Stimulated activated naive CD8-positive, alpha-beta T cell treated with anti-CD3 and anti-CD28 coated beads, Interleukin-15, amount 100 ng/mL, for 72 hours (primary cell): Measurements from ENCODE around the gene ATRN.
A peak's percentile ranks its signal among the peaks of the same experiment; 100 is the strongest.
"Not testable (repeated sequence)": the region's sequence is repeated elsewhere in the genome, so short reads cannot be mapped to it uniquely, and the experiment has no call there.

ENCODE experiments used
- ATAC-seq: fragments of 150-1000 bp; cut with Tn5 transposase; 2 replicates; pipeline ENCODE4 v1.10.0; 2021; ENCODE audit warnings: mild to moderate bottlenecking, moderate library complexity
- DNase-seq, 2 donors: peaks; one replicate each; pipeline ENCODE4 v3.0.0; 2021 to 2022
- H3K27ac Mint-ChIP-seq, 2 donors: one replicate each; pipeline ENCODE4 v1.8.0; 2022; ENCODE audit warnings: mild to moderate bottlenecking in 2 of 2, mixed read lengths in 2 of 2, moderate library complexity in 2 of 2
- H3K27me3 Mint-ChIP-seq: one replicate; pipeline ENCODE4 v1.8.0; 2022; ENCODE audit warnings: mixed read lengths
- H3K4me1 Mint-ChIP-seq: one replicate; pipeline ENCODE4 v1.8.0; 2022; ENCODE audit warnings: mild to moderate bottlenecking, mixed read lengths
- H3K4me3 Mint-ChIP-seq, 2 donors: one replicate each; pipeline ENCODE4 v1.8.0; 2022; ENCODE audit warnings: mild to moderate bottlenecking in 2 of 2, mixed read lengths in 2 of 2, moderate library complexity in 1 of 2
- H3K9me3 Mint-ChIP-seq, 2 donors: one replicate each; pipeline ENCODE4 v1.8.0; 2022; ENCODE audit warnings: mixed read lengths in 2 of 2

Gene ATRN

DNA sequence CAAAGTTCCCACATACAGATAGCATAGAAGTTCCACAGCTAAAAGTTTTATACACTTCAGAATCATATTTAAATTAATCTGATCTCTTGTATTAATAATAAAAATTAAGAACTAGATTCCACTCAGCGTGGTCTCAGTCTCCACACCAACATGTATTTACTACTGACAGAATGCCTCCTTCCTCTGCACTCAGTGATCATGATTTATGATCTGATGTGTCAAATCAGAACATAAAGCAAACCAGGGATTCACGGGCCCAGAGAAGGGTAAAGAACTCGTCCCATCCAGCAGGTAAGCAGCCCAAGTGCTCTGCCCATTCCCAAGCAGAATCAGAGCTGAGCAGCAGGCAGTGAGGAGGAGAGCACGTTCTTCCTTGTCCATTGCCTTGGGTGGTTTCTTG is 14.2 kb upstream of the ATRN start:
- no peaks in the 10 kb centered on the region for H3K4me1 Mint-ChIP-seq
- DNase-seq (no peak), ATAC-seq (no peak)
- H3K27ac Mint-ChIP-seq: no peak overlapping the region
- H3K9me3 Mint-ChIP-seq: no peaks in the 10 kb centered on the region
- no peak overlapping the region for H3K4me3 Mint-ChIP-seq
- no peaks in the 10 kb centered on the region for H3K27me3 Mint-ChIP-seq

GRCh38 chr20:3459881-3460307 is 10.9 kb upstream of the ATRN start:
- H3K4me1 Mint-ChIP-seq: no peaks in the 10 kb centered on the region
- no peak overlapping the region for H3K27ac Mint-ChIP-seq
- no peaks in the 10 kb centered on the region for H3K27me3 Mint-ChIP-seq
- ATAC-seq (no peak), DNase-seq (no peak)
- H3K4me3 Mint-ChIP-seq: no peak overlapping the region
- no peaks in the 10 kb centered on the region for H3K9me3 Mint-ChIP-seq

DNA sequence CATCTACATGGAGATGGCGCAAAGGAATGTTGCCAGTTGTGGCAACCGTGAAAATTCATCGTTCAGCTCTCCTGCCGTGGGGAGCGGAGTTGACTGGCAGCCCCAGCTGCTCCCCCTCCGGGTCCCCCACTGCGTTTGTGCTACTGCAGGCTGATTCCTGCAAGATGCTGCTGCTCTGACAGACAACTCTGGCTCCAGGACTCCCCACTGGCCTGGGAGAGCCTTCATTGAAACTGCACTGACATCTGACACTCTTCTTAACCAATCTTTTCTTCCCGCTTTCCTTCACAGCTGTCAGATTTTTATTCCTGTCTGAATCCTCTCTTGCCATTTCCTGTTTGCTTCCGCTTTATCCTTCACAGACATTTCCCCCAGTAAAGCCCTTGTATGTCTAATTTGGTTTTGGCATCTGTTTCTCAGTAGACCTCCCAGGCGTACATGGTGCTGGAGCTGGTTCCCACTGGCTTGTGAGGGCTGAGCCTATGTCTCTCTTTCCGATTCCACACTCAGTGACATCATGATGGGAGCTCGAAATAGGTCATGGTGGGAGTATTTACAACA is 9.5 kb upstream of the ATRN start:
- Mint-ChIP-seq H3K4me1 (no peaks in the 10 kb centered on the region), H3K4me3 (no peak overlapping the region), H3K9me3 (no peaks in the 10 kb centered on the region), H3K27me3 (peaks cover 13% of the 10 kb centered on the region), H3K27ac (peak overlapping the region in 1 of 2 donors; percentile 34)
- DNase-seq (no peak), ATAC-seq (no peak)

- Mint-ChIP-seq H3K9me3 (no peaks in the 10 kb centered on the region), H3K27me3 (peaks cover 18% of the 10 kb centered on the region), H3K27ac (no peak overlapping the region), H3K4me1 (no peaks in the 10 kb centered on the region), H3K4me3 (no peak overlapping the region)
- DNase-seq: no peak
- no peak for ATAC-seq
These were observed 8.7 kb upstream of the ATRN start for GRCh38 chr20:3461911-3462677.

DNA sequence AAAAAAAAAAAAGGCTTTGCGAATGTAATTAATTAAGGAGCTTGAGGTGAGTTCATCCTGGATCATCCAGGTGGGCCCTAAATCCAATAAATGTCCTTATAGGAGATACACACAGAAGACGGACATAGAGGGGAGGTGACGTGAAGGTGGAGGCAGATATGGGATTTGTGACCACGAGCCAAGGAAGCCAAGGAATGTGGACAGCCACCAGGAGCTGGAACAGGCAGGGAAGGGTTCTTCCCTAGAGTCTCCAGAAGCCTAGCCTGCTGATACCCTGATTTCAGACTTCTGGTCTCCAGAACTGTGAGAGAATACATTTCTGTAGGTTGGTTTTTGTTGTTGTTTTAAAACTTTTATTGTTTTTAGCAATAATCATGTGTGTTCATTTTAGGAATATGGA is 6.7 kb upstream of the ATRN start:
- Mint-ChIP-seq H3K4me1 (no peaks in the 10 kb centered on the region), H3K27ac (no peak overlapping the region), H3K9me3 (no peaks in the 10 kb centered on the region), H3K4me3 (no peak overlapping the region), H3K27me3 (peaks cover 18% of the 10 kb centered on the region)
- no peak for DNase-seq
- ATAC-seq: no peak

DNA sequence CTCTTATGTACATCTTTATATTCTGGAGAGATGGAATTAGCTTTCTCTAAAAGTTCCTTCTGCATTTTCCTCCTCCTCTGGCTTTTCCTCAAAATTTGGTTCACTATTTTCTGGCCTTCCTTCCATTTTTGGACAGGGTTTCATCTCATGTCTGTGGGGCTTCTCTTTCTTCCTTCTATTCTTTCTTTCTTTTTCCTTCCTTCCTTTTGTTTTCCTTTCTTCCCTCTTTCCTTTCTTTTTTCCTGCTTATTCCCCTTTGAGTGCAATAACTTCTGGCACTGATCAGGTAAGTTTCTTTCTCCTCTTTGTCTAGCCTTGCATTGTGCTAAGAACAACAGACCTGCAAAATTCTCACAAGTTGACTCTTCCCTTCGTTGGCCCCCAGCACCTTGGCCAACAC is 5.5 kb upstream of the ATRN start:
- DNase-seq (no peak), ATAC-seq (no peak)
- Mint-ChIP-seq H3K27ac (no peak overlapping the region), H3K9me3 (no peaks in the 10 kb centered on the region), H3K4me1 (no peaks in the 10 kb centered on the region), H3K27me3 (peaks cover 18% of the 10 kb centered on the region), H3K4me3 (no peak overlapping the region)

DNA sequence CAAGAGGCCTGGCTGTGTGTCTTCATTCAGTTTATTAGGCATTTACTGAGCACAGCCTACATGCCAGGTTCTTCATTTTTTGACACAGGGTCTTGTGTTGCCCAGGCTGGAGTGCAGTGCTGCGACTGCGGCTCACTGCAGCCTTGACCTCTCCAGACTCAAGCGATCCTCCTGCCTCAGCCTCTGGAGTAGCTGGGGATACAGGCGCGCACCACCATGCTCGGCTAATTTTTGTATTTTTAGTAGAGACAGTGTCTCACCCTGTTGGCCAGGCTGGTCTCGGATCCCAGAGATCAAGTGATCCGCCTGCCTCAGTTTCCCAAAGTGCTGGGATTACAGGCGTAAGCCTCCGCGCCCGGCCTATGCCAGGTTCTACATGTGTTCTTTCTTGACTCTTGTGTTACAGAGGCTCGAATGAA is 601 bp upstream of the ATRN start:
- DNase-seq (no peak), ATAC-seq (no peak)
- H3K4me1 Mint-ChIP-seq: peaks cover 30% of the 10 kb centered on the region
- H3K27ac Mint-ChIP-seq: peak overlapping the region; percentile 63 to 69
- no peaks in the 10 kb centered on the region for H3K9me3 Mint-ChIP-seq
- peaks cover 16% of the 10 kb centered on the region for H3K27me3 Mint-ChIP-seq
- H3K4me3 Mint-ChIP-seq: peak overlapping the region; percentile 93 to 95

GRCh38 chr20:3471397-3472021 is 691 bp downstream of the ATRN start:
- H3K4me3 Mint-ChIP-seq: peak overlapping the region; percentile 93 to 95
- peaks cover 30% of the 10 kb centered on the region for H3K4me1 Mint-ChIP-seq
- peak overlapping the region; percentile 75 to 93 for H3K27ac Mint-ChIP-seq
- ATAC-seq (no peak), DNase-seq (no peak)
- peaks cover 3% of the 10 kb centered on the region for H3K27me3 Mint-ChIP-seq
- H3K9me3 Mint-ChIP-seq: no peaks in the 10 kb centered on the region

GRCh38 chr20:3472105-3472504 is 1.3 kb downstream of the ATRN start:
- DNase-seq (no peak), ATAC-seq (no peak)
- Mint-ChIP-seq H3K9me3 (no peaks in the 10 kb centered on the region), H3K4me3 (peak overlapping the region; percentile 93 to 95), H3K4me1 (peaks cover 30% of the 10 kb centered on the region), H3K27ac (peak overlapping the region; percentile 75 to 93), H3K27me3 (no peaks in the 10 kb centered on the region)

DNA sequence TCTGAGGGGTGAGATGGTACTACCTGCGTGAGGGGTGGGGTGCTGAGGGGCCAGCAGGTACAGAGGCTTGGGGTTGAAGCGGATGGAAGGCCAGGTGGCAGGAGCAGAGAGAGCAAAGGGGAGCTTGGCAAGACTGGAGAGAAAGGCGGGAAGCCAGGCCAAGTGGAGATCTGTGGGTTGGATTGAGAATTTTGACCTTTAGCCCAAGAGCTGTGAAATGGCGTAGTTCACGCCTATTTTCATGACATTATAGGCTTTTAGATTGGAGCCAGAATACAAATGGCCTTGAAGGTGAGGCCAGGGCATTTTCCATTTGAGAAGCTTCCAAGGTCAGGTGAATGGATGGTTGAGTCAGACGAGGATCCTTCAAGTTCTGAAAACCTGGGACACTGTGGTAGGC is 2.5 kb downstream of the ATRN start:
- DNase-seq (no peak), ATAC-seq (no peak)
- H3K27ac Mint-ChIP-seq: peak overlapping the region in 1 of 2 donors; percentile 5
- no peaks in the 10 kb centered on the region for H3K9me3 Mint-ChIP-seq
- H3K27me3 Mint-ChIP-seq: no peaks in the 10 kb centered on the region
- H3K4me1 Mint-ChIP-seq: peaks cover 30% of the 10 kb centered on the region
- no peak overlapping the region for H3K4me3 Mint-ChIP-seq

GRCh38 chr20:3473944-3474343 is 3.1 kb downstream of the ATRN start:
- no peaks in the 10 kb centered on the region for H3K9me3 Mint-ChIP-seq
- H3K4me3 Mint-ChIP-seq: peak overlapping the region in 1 of 2 donors; percentile 10
- peaks cover 30% of the 10 kb centered on the region for H3K4me1 Mint-ChIP-seq
- H3K27ac Mint-ChIP-seq: peak overlapping the region in 1 of 2 donors; percentile 14
- no peaks in the 10 kb centered on the region for H3K27me3 Mint-ChIP-seq
- no peak for DNase-seq
- ATAC-seq: peak; percentile 29

DNA sequence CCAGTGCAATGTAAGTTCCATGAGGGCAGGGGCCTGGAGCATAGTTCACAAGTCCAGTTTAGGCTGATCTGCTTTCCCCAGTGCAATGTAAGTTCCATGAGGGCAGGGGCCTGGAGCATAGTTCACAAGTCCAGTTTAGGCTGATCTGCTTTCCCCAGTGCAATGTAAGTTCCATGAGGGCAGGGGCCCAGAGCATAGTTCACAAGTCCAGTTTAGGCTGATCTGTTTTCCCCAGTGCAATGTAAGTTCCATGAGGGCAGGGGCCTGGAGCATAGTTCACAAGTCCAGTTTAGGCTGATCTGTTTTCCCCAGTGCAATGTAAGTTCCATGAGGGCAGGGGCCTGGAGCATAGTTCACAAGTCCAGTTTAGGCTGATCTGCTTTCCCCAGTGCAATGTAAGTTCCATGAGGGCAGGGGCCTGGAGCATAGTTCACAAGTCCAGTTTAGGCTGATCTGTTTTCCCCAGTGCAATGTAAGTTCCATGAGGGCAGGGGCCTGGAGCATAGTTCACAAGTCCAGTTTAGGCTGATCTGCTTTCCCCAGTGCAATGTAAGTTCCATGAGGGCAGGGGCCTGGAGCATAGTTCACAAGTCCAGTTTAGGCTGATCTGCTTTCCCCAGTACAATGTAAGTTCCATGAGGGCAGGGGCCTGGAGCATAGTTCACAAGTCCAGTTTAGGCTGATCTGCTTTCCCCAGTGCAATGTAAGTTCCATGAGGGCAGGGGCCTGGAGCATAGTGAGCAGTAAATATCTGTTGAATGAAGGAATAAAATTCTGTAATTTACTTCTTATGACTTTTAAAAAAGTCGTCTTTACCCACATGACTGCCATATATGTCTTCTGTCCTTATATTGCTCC is 6.4 kb downstream of the ATRN start:
- H3K9me3 Mint-ChIP-seq, H3K4me3 Mint-ChIP-seq, H3K27ac Mint-ChIP-seq, ATAC-seq, H3K27me3 Mint-ChIP-seq, DNase-seq: not testable (repeated sequence)
- H3K4me1 Mint-ChIP-seq: peaks cover 20% of the 10 kb centered on the region

- DNase-seq (no peak), ATAC-seq (no peak)
- no peaks in the 10 kb centered on the region for H3K9me3 Mint-ChIP-seq
- H3K27ac Mint-ChIP-seq: no peak overlapping the region
- peaks cover 12% of the 10 kb centered on the region for H3K4me1 Mint-ChIP-seq
- H3K27me3 Mint-ChIP-seq: no peaks in the 10 kb centered on the region
- H3K4me3 Mint-ChIP-seq: no peak overlapping the region
These were observed 7.2 kb downstream of the ATRN start for GRCh38 chr20:3477861-3478544.

GRCh38 chr20:3479025-3479424 is 8.2 kb downstream of the ATRN start:
- no peaks in the 10 kb centered on the region for H3K9me3 Mint-ChIP-seq
- no peak overlapping the region for H3K27ac Mint-ChIP-seq
- no peaks in the 10 kb centered on the region for H3K27me3 Mint-ChIP-seq
- peaks cover 4% of the 10 kb centered on the region for H3K4me1 Mint-ChIP-seq
- no peak for DNase-seq
- no peak for ATAC-seq
- H3K4me3 Mint-ChIP-seq: no peak overlapping the region
